PC-3 (cell line): Measurements from ENCODE around the gene VNN1. TPM values are rescaled to one million over a fixed set of nuclear protein-coding genes. Genes with fewer than 3 reads are reported as not detected.
"Not testable (repeated sequence)": the region's sequence is repeated elsewhere in the genome, so short reads cannot be mapped to it uniquely, and the experiment has no call there.

ENCODE experiments used
- ATAC-seq: fragments of 200-7000 bp; cut with Tn5 transposase; 2 replicates; pipeline ENCODE4 v1.9.1; 2020; ENCODE audit warnings: mild to moderate bottlenecking, moderate library complexity
- BruUV-seq: library from RNA; stranded (reverse); fragments of 400-500 nt; replicated peaks from 2 replicates; lab custom pipeline; 2021; lab: Mats Ljungman, UMichigan
- CTCF ChIA-PET: fragments of 300-600 bp; sonication (Branson Sonifier 250); formaldehyde crosslinking; loops from one replicate; lab custom pipeline; 2022; ENCODE audit warnings: antibody characterized with exemption; lab: Charles Lee
- POLR2A ChIA-PET: fragments of 300-600 bp; sonication (Branson Sonifier 250); formaldehyde crosslinking; loops from one replicate; lab custom pipeline; 2022; ENCODE audit warnings: antibody characterized with exemption; ENCODE audit not compliant: unreplicated experiment; lab: Charles Lee
- DNase-seq: peaks from one replicate; pipeline ENCODE4 v3.0.0-alpha.2; 2015
- H2AFZ ChIP-seq: fragments of 300-600 bp; sonication (generic); 2 replicates; pipeline ENCODE4 v1.6.0; 2016; ENCODE audit warnings: antibody characterized with exemption, low read length
- H3F3A ChIP-seq: fragments of 300-600 bp; sonication (generic); one replicate; pipeline ENCODE4 v1.6.0; 2017; ENCODE audit warnings: antibody characterized with exemption, low read length, control low read depth, mild to moderate bottlenecking; ENCODE audit not compliant: unreplicated experiment
- H3K27ac ChIP-seq: fragments of 300-600 bp; sonication (generic); 2 replicates; pipeline ENCODE4 v1.5.1; 2016; ENCODE audit warnings: mild to moderate bottlenecking, low read length
- H3K27me3 ChIP-seq: fragments of 300-600 bp; sonication (generic); 2 replicates; pipeline ENCODE4 v1.6.1; 2016; ENCODE audit warnings: low read length, mixed read lengths
- H3K36me3 ChIP-seq: fragments of 300-600 bp; sonication (generic); 2 replicates; pipeline ENCODE4 v1.6.1; 2016; ENCODE audit warnings: low read depth, mixed run types, low read length, mixed read lengths
- H3K4me1 ChIP-seq: fragments of 300-600 bp; sonication (generic); 2 replicates; pipeline ENCODE4 v1.5.1; 2016; ENCODE audit warnings: low read length; ENCODE audit not compliant: insufficient read depth
- H3K4me2 ChIP-seq: fragments of 300-600 bp; sonication (generic); 2 replicates; pipeline ENCODE4 v1.6.0; 2016; ENCODE audit warnings: low read length
- H3K4me3 ChIP-seq: fragments of 300-600 bp; sonication (generic); 2 replicates; pipeline ENCODE4 v1.5.1; 2016; ENCODE audit warnings: mild to moderate bottlenecking, low read length, mixed read lengths
- H3K79me2 ChIP-seq: fragments of 300-600 bp; sonication (generic); 2 replicates; pipeline ENCODE4 v1.6.1; 2017; ENCODE audit warnings: low read length, mixed read lengths
- H3K9ac ChIP-seq: fragments of 300-600 bp; sonication (generic); 2 replicates; pipeline ENCODE4 v1.6.0; 2016; ENCODE audit warnings: mild to moderate bottlenecking, low read length
- H3K9me2 ChIP-seq: fragments of 300-600 bp; sonication (generic); replicated peaks from 2 replicates; pipeline ENCODE4 v1.6.1; 2016; ENCODE audit warnings: mixed run types, low read length, mixed read lengths
- H3K9me3 ChIP-seq: fragments of 300-600 bp; sonication (generic); 2 replicates; pipeline ENCODE4 v1.6.1; 2016; ENCODE audit warnings: low read length, mixed read lengths
- H4K20me1 ChIP-seq: fragments of 300-600 bp; sonication (generic); 2 replicates; pipeline ENCODE4 v1.6.1; 2016; ENCODE audit warnings: low read length, mixed read lengths
- CTCF ChIP-seq: fragments of 300-600 bp; sonication (generic); conservative IDR thresholded peaks from 2 replicates; pipeline ENCODE4 v1.5.1; 2017; ENCODE audit warnings: antibody characterized with exemption, low read depth, mild to moderate bottlenecking, low read length
- EZH2 ChIP-seq: fragments of 300-600 bp; sonication (generic); IDR thresholded peaks from one replicate; pipeline ENCODE4 v1.6.1; 2017; ENCODE audit warnings: antibody characterized with exemption, mild to moderate bottlenecking, low read length; ENCODE audit not compliant: unreplicated experiment
- EZH2phosphoT487 ChIP-seq: fragments of 300-600 bp; sonication (generic); IDR thresholded peaks from 2 replicates; pipeline ENCODE4 v1.6.1; 2018; ENCODE audit warnings: mild to moderate bottlenecking, antibody characterized with exemption, low read length, borderline replicate concordance
- intact Hi-C: fragments of 100-400 bp; cut with micrococcal nuclease; formaldehyde crosslinking; loops from 2 replicates; pipeline ENCODE4 v1.9.0; 2023
- total RNA-seq: library from RNA; depleted of rRNA; stranded (reverse); fragments of >200 nt; gene quantifications from 2 replicates; pipeline ENCODE4 v1.2.3, GENCODE V29; 2014

Gene VNN1
- total RNA-seq, 1 experiment from 2014 or later = 0.04 TPM

- no peaks in the 10 kb centered on the region for H3K79me2 ChIP-seq
- H3K27me3 ChIP-seq = no peaks in the 10 kb centered on the region
- ChIA-PET POLR2A (no interaction called here), CTCF (no interaction called here)
- H3K36me3 ChIP-seq = no peaks in the 10 kb centered on the region
- peaks cover 15% of the 10 kb centered on the region for H3K4me1 ChIP-seq
- H3K9me2 ChIP-seq = no peaks in the 10 kb centered on the region
- DNase-seq (peak; percentile 75), ATAC-seq (peak; percentile 94)
- TF ChIP-seq CTCF = no peak
- TF ChIP-seq EZH2 = no peak
- no peak for TF ChIP-seq EZH2phosphoT487
- H3K9me3 ChIP-seq = no peaks in the 10 kb centered on the region
- H3K4me2 ChIP-seq = peak overlapping the region; percentile 52; the same call in 1 of the 2 replicates
- intact Hi-C loops = loop anchor here (2.0 kb wide), 1 partner anchor 38 kb away; no protein-coding TSS in a partner anchor
- no peak overlapping the region for H3K4me3 ChIP-seq
- H3F3A ChIP-seq = no peaks in the 10 kb centered on the region
- H2AFZ ChIP-seq = no peak overlapping the region
- peak overlapping the region; percentile 9 for H3K27ac ChIP-seq
- BruUV-seq = no TSS peak
- no peak overlapping the region for H3K9ac ChIP-seq
- no peaks in the 10 kb centered on the region for H4K20me1 ChIP-seq
Measured at GRCh38 chr6:132648356-132648755, 65.5 kb downstream of the VNN1 start.

- CTCF ChIA-PET = no interaction called here
- H3K4me1 ChIP-seq = peaks cover 6% of the 10 kb centered on the region
- no peaks in the 10 kb centered on the region for H3K9me3 ChIP-seq
- no peak overlapping the region for H2AFZ ChIP-seq
- no peaks in the 10 kb centered on the region for H3F3A ChIP-seq
- DNase-seq (no peak), ATAC-seq (no peak)
- H3K4me3 ChIP-seq = no peak overlapping the region
- intact Hi-C loops = no loop called here
- H3K79me2 ChIP-seq = no peaks in the 10 kb centered on the region
- no peaks in the 10 kb centered on the region for H3K36me3 ChIP-seq
- no peaks in the 10 kb centered on the region for H3K9me2 ChIP-seq
- POLR2A ChIA-PET = no interaction called here
- H3K27me3 ChIP-seq = no peaks in the 10 kb centered on the region
- no peak overlapping the region for H3K4me2 ChIP-seq
- no peak overlapping the region for H3K9ac ChIP-seq
- BruUV-seq = no TSS peak
- H3K27ac ChIP-seq = no peak overlapping the region
- TF ChIP-seq CTCF (no peak), EZH2 (no peak), EZH2phosphoT487 (no peak)
- no peaks in the 10 kb centered on the region for H4K20me1 ChIP-seq
Measured at GRCh38 chr6:132643547-132643946, 70.3 kb downstream of the VNN1 start.

- BruUV-seq, H3K79me2 ChIP-seq, H3K9me3 ChIP-seq, ATAC-seq, H4K20me1 ChIP-seq, H2AFZ ChIP-seq, POLR2A ChIA-PET, H3K27ac ChIP-seq, H3K9me2 ChIP-seq, H3K4me2 ChIP-seq, DNase-seq, H3K27me3 ChIP-seq, H3K4me1 ChIP-seq, H3K9ac ChIP-seq, H3F3A ChIP-seq, H3K4me3 ChIP-seq, H3K36me3 ChIP-seq, CTCF ChIA-PET, intact Hi-C loops: not testable (repeated sequence)
Measured at GRCh38 chr6:132637135-132637534, 76.7 kb downstream of the VNN1 start.

GRCh38 chr6:132635906-132636305 lies 77.9 kb downstream of the VNN1 start:
- H3K79me2 ChIP-seq, H3F3A ChIP-seq, H3K4me1 ChIP-seq, POLR2A ChIA-PET, DNase-seq, CTCF ChIA-PET, BruUV-seq, H4K20me1 ChIP-seq, H2AFZ ChIP-seq, H3K27ac ChIP-seq, ATAC-seq, H3K9me2 ChIP-seq, intact Hi-C loops, H3K4me3 ChIP-seq, H3K4me2 ChIP-seq, H3K36me3 ChIP-seq, H3K9ac ChIP-seq, H3K27me3 ChIP-seq, H3K9me3 ChIP-seq: not testable (repeated sequence)

GRCh38 chr6:132635288-132635687 lies 78.6 kb downstream of the VNN1 start:
- H3K9me3 ChIP-seq, H4K20me1 ChIP-seq, H3K27me3 ChIP-seq, H3K79me2 ChIP-seq, ATAC-seq, POLR2A ChIA-PET, H3F3A ChIP-seq, H3K36me3 ChIP-seq, H3K9ac ChIP-seq, H2AFZ ChIP-seq, H3K9me2 ChIP-seq, CTCF ChIA-PET, intact Hi-C loops, H3K4me2 ChIP-seq, H3K27ac ChIP-seq, H3K4me1 ChIP-seq, H3K4me3 ChIP-seq, BruUV-seq, DNase-seq: not testable (repeated sequence)
